Mesodermal cell (in vitro differentiated cells): ENCODE data around the gene FASN.
A peak's percentile ranks its signal among the peaks of the same experiment; 100 is the strongest.
"Not testable (repeated sequence)": the region's sequence is repeated elsewhere in the genome, so short reads cannot be mapped to it uniquely, and the experiment has no call there.

ENCODE experiments used
- H3K27ac ChIP-seq: 2 replicates; pipeline ENCODE4 v1.7.0; 2013; ENCODE audit warnings: mild to moderate bottlenecking, low read depth, low read length, moderate library complexity; ENCODE audit not compliant: severe bottlenecking
- H3K36me3 ChIP-seq: 2 replicates; pipeline ENCODE4 v1.7.1; 2013; ENCODE audit warnings: mild to moderate bottlenecking, low read length, moderate library complexity; ENCODE audit not compliant: control insufficient read depth, insufficient read depth
- H3K4me1 ChIP-seq: one replicate; pipeline ENCODE4 v1.7.1; 2013; ENCODE audit warnings: mild to moderate bottlenecking, low read length; ENCODE audit not compliant: insufficient read depth, control insufficient read depth, poor library complexity, severe bottlenecking
- H3K4me3 ChIP-seq: 2 replicates; pipeline ENCODE4 v1.7.0; 2013; ENCODE audit warnings: low read length, control low read depth, mild to moderate bottlenecking; ENCODE audit not compliant: insufficient read depth, poor library complexity, severe bottlenecking; ENCODE audit errors: extremely low read depth
- H3K9me3 ChIP-seq: 2 replicates; pipeline ENCODE4 v1.7.1; 2013; ENCODE audit warnings: mild to moderate bottlenecking, low read length, moderate library complexity; ENCODE audit not compliant: control insufficient read depth
- WGBS, 2 experiments: methylation state at CpG; one replicate each; pipeline ENCODE4 v1.1.5; 2013; ENCODE audit warnings: missing lambda C conversion rate in 2 of 2; ENCODE audit not compliant: insufficient coverage in 2 of 2; 5-methylcytosine and 5-hydroxymethylcytosine counted together

The FASN gene

GRCh38 chr17:82045936-82046484 is 52.0 kb downstream of the FASN start:
- WGBS, 2 experiments, result 88 to 98% methylated on average over 8 to 14 of the region's 14 CpGs
- Histone ChIP-seq H3K9me3 (no peaks in the 10 kb centered on the region), H3K4me1 (no peaks in the 10 kb centered on the region), H3K27ac (no peak overlapping the region), H3K4me3 (no peak overlapping the region), H3K36me3 (peaks cover 31% of the 10 kb centered on the region)

GRCh38 chr17:82043507-82043906 is 54.5 kb downstream of the FASN start:
- H3K4me3 ChIP-seq, result no peak overlapping the region
- 77 to 85% methylated on average over 14 to 15 of the region's 16 CpGs for WGBS, 2 experiments

GRCh38 chr17:82042649-82043048 is 55.4 kb downstream of the FASN start:
- peaks cover 3% of the 10 kb centered on the region for H3K4me1 ChIP-seq
- H3K36me3 ChIP-seq, result peaks cover 4% of the 10 kb centered on the region
- H3K9me3 ChIP-seq, result no peaks in the 10 kb centered on the region
- H3K27ac ChIP-seq, result no peak overlapping the region
- WGBS, 2 experiments, result 94 to 95% methylated on average over 9 of the region's 9 CpGs
- H3K4me3 ChIP-seq, result no peak overlapping the region

More at GRCh38 chr17:82043507-82043906, 54.5 kb downstream of the FASN start:
- H3K9me3 ChIP-seq, result no peaks in the 10 kb centered on the region
- peaks cover 12% of the 10 kb centered on the region for H3K36me3 ChIP-seq
- H3K27ac ChIP-seq, result no peak overlapping the region
- no peaks in the 10 kb centered on the region for H3K4me1 ChIP-seq

GRCh38 chr17:82041144-82041814 is 56.8 kb downstream of the FASN start:
- Histone ChIP-seq H3K4me1 (peaks cover 9% of the 10 kb centered on the region), H3K4me3 (no peak overlapping the region), H3K27ac (no peak overlapping the region), H3K9me3 (no peaks in the 10 kb centered on the region), H3K36me3 (peaks cover 2% of the 10 kb centered on the region)
- 81 to 84% methylated on average over 5 to 14 of the region's 17 CpGs for WGBS, 2 experiments

GRCh38 chr17:82039695-82040299 is 58.2 kb downstream of the FASN start:
- H3K4me1 ChIP-seq, result peaks cover 9% of the 10 kb centered on the region
- no peak overlapping the region for H3K27ac ChIP-seq
- no peak overlapping the region for H3K4me3 ChIP-seq
- 93% methylated on average over 5 to 8 of the region's 8 CpGs for WGBS, 2 experiments
- peaks cover 7% of the 10 kb centered on the region for H3K36me3 ChIP-seq
- H3K9me3 ChIP-seq, result no peaks in the 10 kb centered on the region

GRCh38 chr17:82038796-82039409 is 59.1 kb downstream of the FASN start:
- not testable (repeated sequence) for H3K4me3 ChIP-seq, H3K9me3 ChIP-seq, H3K4me1 ChIP-seq, H3K27ac ChIP-seq
- 94 to 98% methylated on average over 9 to 12 of the region's 16 CpGs for WGBS, 2 experiments
- H3K36me3 ChIP-seq, result peaks cover 13% of the 10 kb centered on the region

GRCh38 chr17:82037889-82038195 is 60.2 kb downstream of the FASN start:
- H3K4me3 ChIP-seq, result peak overlapping the region; percentile 59
- H3K36me3 ChIP-seq, result peaks cover 20% of the 10 kb centered on the region
- H3K9me3 ChIP-seq, result no peaks in the 10 kb centered on the region
- H3K27ac ChIP-seq, result peak overlapping the region; percentile 31
- WGBS, 2 experiments, result 31 to 37% methylated on average over 8 to 10 of the region's 10 CpGs
- H3K4me1 ChIP-seq, result peaks cover 10% of the 10 kb centered on the region

GRCh38 chr17:82037092-82037888 is 60.7 kb downstream of the FASN start, which contains the start of gene DCXR:
Gene DCXR (minus strand): TSS chr17:82037697. CDS start chr17:82037682, 15 bp downstream.
- Histone ChIP-seq H3K9me3 (no peaks in the 10 kb centered on the region), H3K36me3 (peaks cover 20% of the 10 kb centered on the region), H3K4me1 (peaks cover 16% of the 10 kb centered on the region), H3K27ac (peak within 1 kb of the TSS; percentile 87), H3K4me3 (peak within 1 kb of the TSS; percentile 59)
- WGBS, 2 experiments, result 0 to 1% methylated on average over 64 to 71 of the region's 92 CpGs

- peaks cover 20% of the 10 kb centered on the region for H3K36me3 ChIP-seq
- peak overlapping the region; percentile 59 for H3K4me3 ChIP-seq
- WGBS, 2 experiments, result 64 to 71% methylated on average over 23 of the region's 23 CpGs
- H3K27ac ChIP-seq, result peak overlapping the region; percentile 51
- H3K4me1 ChIP-seq, result peaks cover 16% of the 10 kb centered on the region
- H3K9me3 ChIP-seq, result no peaks in the 10 kb centered on the region
These were observed 61.4 kb downstream of the FASN start for GRCh38 chr17:82036634-82037091.

GRCh38 chr17:82035956-82036633 is 61.9 kb downstream of the FASN start:
- peaks cover 20% of the 10 kb centered on the region for H3K36me3 ChIP-seq
- no peaks in the 10 kb centered on the region for H3K9me3 ChIP-seq
- H3K4me3 ChIP-seq, result peak overlapping the region; percentile 59
- no peak overlapping the region for H3K27ac ChIP-seq
- 94 to 96% methylated on average over 13 to 18 of the region's 20 CpGs for WGBS, 2 experiments
- peaks cover 16% of the 10 kb centered on the region for H3K4me1 ChIP-seq
